ENCODE data around the gene ZFC3H1. TPM values are rescaled to one million over a fixed set of nuclear protein-coding genes. Genes with fewer than 3 reads are reported as not detected.
A peak's percentile ranks its signal among the peaks of the same experiment; 100 is the strongest.

ZFC3H1 gene
- polyA plus RNA-seq, 1 donor: 35.6 TPM

- no peak for DNase-seq
Observed at GRCh38 chr12:71683633-71684032, 20.0 kb upstream of the ZFC3H1 start.

- no peak for DNase-seq
Observed at GRCh38 chr12:71682466-71682865, 18.8 kb upstream of the ZFC3H1 start.

- no peak for DNase-seq
Observed at GRCh38 chr12:71671816-71672215, 8.2 kb upstream of the ZFC3H1 start.

- no peak for DNase-seq
Observed at GRCh38 chr12:71671311-71671710, 7.7 kb upstream of the ZFC3H1 start.

GRCh38 chr12:71666259-71666658 is 2.6 kb upstream of the ZFC3H1 start:
- DNase-seq: no peak

- DNase-seq: no peak
Observed at GRCh38 chr12:71665090-71665463, 1.4 kb upstream of the ZFC3H1 start.

- DNase-seq: no peak
Observed at GRCh38 chr12:71664411-71665089, 902 bp upstream of the ZFC3H1 start.

GRCh38 chr12:71662849-71663560 is 643 bp downstream of the ZFC3H1 start:
- peak; percentile 76 for DNase-seq

GRCh38 chr12:71661977-71662530 is 1.6 kb downstream of the ZFC3H1 start:
- no peak for DNase-seq

- DNase-seq: no peak
Observed at GRCh38 chr12:71656740-71657139, 6.9 kb downstream of the ZFC3H1 start.

GRCh38 chr12:71655907-71656306 is 7.7 kb downstream of the ZFC3H1 start:
- DNase-seq: no peak

GRCh38 chr12:71655495-71655894 is 8.2 kb downstream of the ZFC3H1 start:
- no peak for DNase-seq

GRCh38 chr12:71654200-71654599 is 9.4 kb downstream of the ZFC3H1 start:
- no peak for DNase-seq

- DNase-seq: no peak
Observed at GRCh38 chr12:71653137-71653536, 10.5 kb downstream of the ZFC3H1 start.

- no peak for DNase-seq
Observed at GRCh38 chr12:71652656-71653055, 11.0 kb downstream of the ZFC3H1 start.

- DNase-seq: no peak
Observed at GRCh38 chr12:71649401-71649800, 14.2 kb downstream of the ZFC3H1 start.

GRCh38 chr12:71648537-71648936 is 15.1 kb downstream of the ZFC3H1 start:
- no peak for DNase-seq

- DNase-seq: no peak
Observed at GRCh38 chr12:71646512-71646911, 17.1 kb downstream of the ZFC3H1 start.

GRCh38 chr12:71645268-71645667 is 18.4 kb downstream of the ZFC3H1 start:
- DNase-seq: peak; percentile 19

- DNase-seq: no peak
Observed at GRCh38 chr12:71642264-71642663, 21.4 kb downstream of the ZFC3H1 start.

- no peak for DNase-seq
Observed at GRCh38 chr12:71641390-71641789, 22.3 kb downstream of the ZFC3H1 start.

GRCh38 chr12:71640316-71640715 is 23.3 kb downstream of the ZFC3H1 start:
- DNase-seq: no peak

GRCh38 chr12:71639341-71639760 is 24.3 kb downstream of the ZFC3H1 start:
- DNase-seq: no peak

- DNase-seq: no peak
Observed at GRCh38 chr12:71638499-71638898, 25.1 kb downstream of the ZFC3H1 start.
